ENCODE measurements around the gene MYO18A.

The MYO18A gene

DNA sequence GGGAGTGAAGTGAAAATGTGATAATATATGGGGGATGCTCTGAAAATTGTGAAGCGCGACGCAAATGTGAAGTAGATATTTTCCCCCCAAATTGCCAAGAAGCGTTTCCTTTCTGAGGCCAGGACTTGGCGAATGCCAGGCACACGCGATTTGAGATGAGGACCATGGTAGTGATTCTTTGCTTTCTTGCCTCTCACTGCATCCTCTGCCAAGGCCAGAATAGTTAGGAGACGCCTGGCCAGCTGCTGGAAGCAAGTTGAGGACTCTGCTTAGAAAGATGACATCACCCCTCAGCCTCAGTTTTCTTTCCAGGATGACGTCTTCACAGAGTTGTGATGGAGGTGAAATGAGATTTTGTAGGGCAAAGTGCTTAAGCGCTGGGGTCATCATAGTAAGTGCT lies 111.4 kb downstream of the MYO18A start:
- Histone ChIP-seq H3K9me3 (ENCODE audit: control insufficient read depth in 5 of 5, low read length in 5 of 5) (no peaks in the 10 kb centered on the region), H3K4me3 (ENCODE audit: low read depth in 1 of 5, low read length in 5 of 5) (no peak overlapping the region), H3K9ac (ENCODE audit: low read length in 5 of 5) (no peak overlapping the region), H3K4me1 (ENCODE audit: control insufficient read depth in 5 of 5, insufficient read depth in 5 of 5, low read length in 5 of 5) (no peaks in the 10 kb centered on the region), H3K27ac (ENCODE audit: low read depth, low read length) (no peak overlapping the region), H3K27me3 (ENCODE audit: control insufficient read depth in 5 of 5, insufficient read depth in 4 of 5, low read length in 5 of 5) (peaks cover 5 to 33% (median 12%) of the 10 kb centered on the region in 5 donors), H3K36me3 (ENCODE audit: control insufficient read depth in 5 of 5, insufficient read depth in 5 of 5, low read length in 5 of 5) (no peaks in the 10 kb centered on the region)

DNA sequence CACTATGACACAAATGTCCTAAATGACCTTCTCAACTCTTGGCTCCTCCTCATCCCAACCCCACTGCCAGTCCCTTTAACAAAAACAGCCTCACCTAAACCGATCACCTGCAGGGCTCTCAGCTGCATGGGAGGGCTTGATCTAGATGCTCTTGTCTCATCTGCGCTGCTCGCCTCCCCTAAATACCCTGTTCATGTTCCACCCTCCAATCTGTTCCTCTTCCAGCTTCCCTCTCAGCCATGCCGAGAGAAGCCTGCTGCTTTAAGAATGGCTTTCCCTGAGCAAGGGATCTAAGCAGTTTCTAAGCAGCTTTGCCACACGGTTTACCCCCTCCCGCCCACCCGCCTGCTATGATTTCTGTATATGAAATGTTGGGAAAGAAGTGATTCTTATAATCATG lies 113.6 kb downstream of the MYO18A start:
- H3K4me1 ChIP-seq (ENCODE audit: control insufficient read depth in 5 of 5, insufficient read depth in 5 of 5, low read length in 5 of 5) = no peaks in the 10 kb centered on the region
- no peak overlapping the region for H3K4me3 ChIP-seq (ENCODE audit: low read depth in 1 of 5, low read length in 5 of 5)
- no peaks in the 10 kb centered on the region for H3K36me3 ChIP-seq (ENCODE audit: control insufficient read depth in 5 of 5, insufficient read depth in 5 of 5, low read length in 5 of 5)
- H3K9me3 ChIP-seq (ENCODE audit: control insufficient read depth in 5 of 5, low read length in 5 of 5) = no peaks in the 10 kb centered on the region
- H3K27ac ChIP-seq (ENCODE audit: low read depth, low read length) = no peak overlapping the region
- H3K27me3 ChIP-seq (ENCODE audit: control insufficient read depth in 5 of 5, insufficient read depth in 4 of 5, low read length in 5 of 5) = peaks cover 5 to 30% (median 9%) of the 10 kb centered on the region in 5 donors
- no peak overlapping the region for H3K9ac ChIP-seq (ENCODE audit: low read length in 5 of 5)

DNA sequence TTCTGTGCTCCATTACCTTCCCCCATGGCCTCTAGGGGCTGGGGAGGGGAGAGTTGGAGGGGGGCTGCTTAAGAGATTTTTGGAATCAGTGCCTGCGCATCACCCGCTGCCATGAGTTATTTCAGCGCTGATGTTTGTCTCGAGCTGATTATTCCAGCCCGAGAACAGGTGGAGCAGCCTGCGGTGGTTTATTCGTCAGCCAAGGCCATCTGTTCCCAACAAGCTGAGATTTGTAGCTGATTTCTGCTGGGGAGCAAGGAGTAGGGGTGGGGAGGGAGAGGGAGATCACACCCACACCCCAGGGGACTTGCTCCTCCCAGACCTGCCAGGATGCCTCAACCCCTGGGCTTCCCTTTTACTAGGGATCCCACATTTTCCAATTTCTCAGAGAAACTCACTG lies 114.2 kb downstream of the MYO18A start:
- no peaks in the 10 kb centered on the region for H3K4me1 ChIP-seq (ENCODE audit: control insufficient read depth in 5 of 5, insufficient read depth in 5 of 5, low read length in 5 of 5)
- H3K9ac ChIP-seq (ENCODE audit: low read length in 5 of 5) = no peak overlapping the region
- no peaks in the 10 kb centered on the region for H3K36me3 ChIP-seq (ENCODE audit: control insufficient read depth in 5 of 5, insufficient read depth in 5 of 5, low read length in 5 of 5)
- H3K4me3 ChIP-seq (ENCODE audit: low read depth in 1 of 5, low read length in 5 of 5) = no peak overlapping the region
- H3K27me3 ChIP-seq (ENCODE audit: control insufficient read depth in 5 of 5, insufficient read depth in 4 of 5, low read length in 5 of 5) = peaks cover 2 to 29% (median 5%) of the 10 kb centered on the region in 5 donors
- no peaks in the 10 kb centered on the region for H3K9me3 ChIP-seq (ENCODE audit: control insufficient read depth in 5 of 5, low read length in 5 of 5)
- H3K27ac ChIP-seq (ENCODE audit: low read depth, low read length) = no peak overlapping the region

DNA sequence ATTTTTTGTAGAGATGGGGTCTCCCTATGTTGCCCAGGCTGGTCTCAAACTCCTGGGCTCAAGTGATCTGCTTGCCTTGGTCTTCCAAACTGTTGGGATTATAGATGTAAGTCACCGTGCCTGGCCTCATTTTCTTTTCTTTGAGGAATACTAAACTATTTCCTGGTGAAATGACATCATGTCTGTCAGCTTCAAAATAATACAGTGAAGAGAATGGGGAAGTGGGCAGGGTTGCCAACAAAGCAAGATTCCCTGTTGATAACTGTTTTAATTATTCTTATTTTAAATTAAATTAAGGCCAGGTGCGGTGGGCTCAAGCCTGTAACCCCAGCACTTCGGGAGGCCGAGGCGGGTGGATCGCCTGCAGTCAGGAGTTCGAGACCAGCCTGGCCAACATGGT lies 116.2 kb downstream of the MYO18A start:
- H3K4me3 ChIP-seq (ENCODE audit: low read depth in 1 of 5, low read length in 5 of 5) = no peak overlapping the region

DNA sequence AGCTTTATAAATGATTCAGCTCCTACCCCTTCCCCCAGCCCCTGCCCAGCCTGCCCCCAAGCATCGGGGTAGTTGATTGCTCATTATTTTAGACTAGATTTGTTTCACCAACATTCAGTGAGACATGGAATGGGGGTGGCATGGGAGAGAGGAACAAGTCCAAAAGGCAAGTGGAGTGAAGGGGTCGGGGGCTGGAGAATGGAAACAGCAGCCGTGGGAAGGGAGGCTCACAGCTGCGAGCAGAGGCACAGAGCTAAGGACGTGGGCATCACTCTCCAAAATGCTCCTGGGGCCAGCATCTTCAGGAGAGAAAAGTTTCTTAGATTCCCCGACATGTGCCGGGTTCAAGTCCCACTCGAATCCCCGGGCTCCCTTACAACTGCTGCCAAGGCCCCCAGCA lies 118.0 kb downstream of the MYO18A start:
- Histone ChIP-seq H3K9ac (ENCODE audit: low read length in 5 of 5) (no peak overlapping the region), H3K4me3 (ENCODE audit: low read depth in 1 of 5, low read length in 5 of 5) (no peak overlapping the region), H3K4me1 (ENCODE audit: control insufficient read depth in 5 of 5, insufficient read depth in 5 of 5, low read length in 5 of 5) (peaks cover 0 to 11% (median 0%) of the 10 kb centered on the region in 5 donors), H3K27ac (ENCODE audit: low read depth, low read length) (no peak overlapping the region), H3K36me3 (ENCODE audit: control insufficient read depth in 5 of 5, insufficient read depth in 5 of 5, low read length in 5 of 5) (no peaks in the 10 kb centered on the region), H3K9me3 (ENCODE audit: control insufficient read depth in 5 of 5, low read length in 5 of 5) (no peaks in the 10 kb centered on the region), H3K27me3 (ENCODE audit: control insufficient read depth in 5 of 5, insufficient read depth in 4 of 5, low read length in 5 of 5) (peaks cover 0 to 12% (median 2%) of the 10 kb centered on the region in 5 donors)

More for the DNA sequence above, 116.2 kb downstream of the MYO18A start:
- Histone ChIP-seq H3K27ac (ENCODE audit: low read depth, low read length) (no peak overlapping the region), H3K9me3 (ENCODE audit: control insufficient read depth in 5 of 5, low read length in 5 of 5) (no peaks in the 10 kb centered on the region), H3K27me3 (ENCODE audit: control insufficient read depth in 5 of 5, insufficient read depth in 4 of 5, low read length in 5 of 5) (peaks cover 0 to 16% (median 0%) of the 10 kb centered on the region in 5 donors), H3K4me1 (ENCODE audit: control insufficient read depth in 5 of 5, insufficient read depth in 5 of 5, low read length in 5 of 5) (peaks cover 0 to 11% (median 0%) of the 10 kb centered on the region in 5 donors), H3K9ac (ENCODE audit: low read length in 5 of 5) (no peak overlapping the region), H3K36me3 (ENCODE audit: control insufficient read depth in 5 of 5, insufficient read depth in 5 of 5, low read length in 5 of 5) (no peaks in the 10 kb centered on the region)

DNA sequence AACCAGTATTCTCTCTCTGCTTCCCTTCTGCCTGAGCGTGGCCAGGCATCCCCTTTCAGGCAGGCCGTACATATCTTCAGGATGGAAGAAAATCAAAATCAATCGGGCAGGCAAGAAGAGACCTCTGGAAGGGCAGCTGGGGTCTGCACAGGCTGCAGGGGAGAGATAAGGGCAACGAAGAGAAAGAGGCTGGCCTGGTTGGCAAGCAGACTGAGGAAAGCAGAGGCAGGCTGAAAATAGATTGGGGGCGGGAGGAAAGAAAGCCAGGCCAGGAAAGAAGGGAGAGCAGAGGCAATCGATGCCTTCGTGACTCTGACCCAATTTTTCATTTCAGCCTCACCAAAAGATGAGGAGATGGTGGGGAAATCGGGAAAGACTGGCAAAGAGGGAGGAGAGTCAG lies 119.2 kb downstream of the MYO18A start:
- Histone ChIP-seq H3K9ac (ENCODE audit: low read length in 5 of 5) (no peak overlapping the region), H3K4me3 (ENCODE audit: low read depth in 1 of 5, low read length in 5 of 5) (no peak overlapping the region), H3K36me3 (ENCODE audit: control insufficient read depth in 5 of 5, insufficient read depth in 5 of 5, low read length in 5 of 5) (no peaks in the 10 kb centered on the region), H3K4me1 (ENCODE audit: control insufficient read depth in 5 of 5, insufficient read depth in 5 of 5, low read length in 5 of 5) (peaks cover 0 to 11% (median 0%) of the 10 kb centered on the region in 5 donors), H3K9me3 (ENCODE audit: control insufficient read depth in 5 of 5, low read length in 5 of 5) (no peaks in the 10 kb centered on the region), H3K27ac (ENCODE audit: low read depth, low read length) (no peak overlapping the region), H3K27me3 (ENCODE audit: control insufficient read depth in 5 of 5, insufficient read depth in 4 of 5, low read length in 5 of 5) (peaks cover 0 to 14% (median 2%) of the 10 kb centered on the region in 5 donors)

DNA sequence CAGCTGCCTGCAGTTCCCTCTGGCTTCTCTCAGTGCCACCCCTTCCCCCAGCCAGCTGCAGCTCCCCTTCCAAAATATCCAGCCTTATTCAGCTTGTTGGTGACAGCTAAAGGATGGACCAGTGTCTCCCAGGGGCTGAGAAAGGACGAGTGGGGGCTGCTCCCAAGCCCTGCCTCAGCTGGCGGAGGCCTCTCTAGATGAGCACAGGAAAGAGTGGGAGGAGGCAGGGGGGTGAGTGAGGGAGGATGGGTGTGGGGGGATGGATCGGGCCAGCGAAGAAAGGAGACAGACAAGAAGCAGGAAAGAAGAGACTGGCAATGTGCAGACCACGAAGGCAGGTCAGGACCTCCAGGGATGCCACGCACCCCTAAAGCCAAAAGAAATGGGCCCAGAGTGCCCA lies 119.7 kb downstream of the MYO18A start:
- Histone ChIP-seq H3K9me3 (ENCODE audit: control insufficient read depth in 5 of 5, low read length in 5 of 5) (no peaks in the 10 kb centered on the region), H3K9ac (ENCODE audit: low read length in 5 of 5) (no peak overlapping the region)

DNA sequence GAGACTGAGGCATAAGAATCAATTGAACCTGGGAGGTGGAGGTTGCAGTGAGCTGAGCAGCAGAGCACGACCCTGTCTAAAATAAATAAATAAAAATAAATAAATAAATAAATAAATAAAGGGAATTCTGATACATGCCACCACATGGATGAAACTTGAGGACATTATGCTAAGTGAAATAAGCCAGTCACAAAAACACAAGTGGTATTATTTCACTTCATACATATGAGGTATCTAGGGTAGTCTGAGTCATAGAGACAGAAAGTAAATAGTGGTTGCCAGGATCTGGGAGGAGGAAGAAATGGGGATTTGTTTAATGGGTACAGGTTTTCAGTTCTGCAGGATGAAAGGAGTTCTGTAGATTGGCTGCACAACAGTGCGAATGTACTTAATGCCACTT lies 120.9 kb downstream of the MYO18A start:
- no peaks in the 10 kb centered on the region for H3K9me3 ChIP-seq (ENCODE audit: control insufficient read depth in 5 of 5, low read length in 5 of 5)
- no peaks in the 10 kb centered on the region for H3K36me3 ChIP-seq (ENCODE audit: control insufficient read depth in 5 of 5, insufficient read depth in 5 of 5, low read length in 5 of 5)
- no peak overlapping the region for H3K27ac ChIP-seq (ENCODE audit: low read depth, low read length)

More for the DNA sequence above, 119.7 kb downstream of the MYO18A start:
- Histone ChIP-seq H3K4me3 (ENCODE audit: low read depth in 1 of 5, low read length in 5 of 5) (no peak overlapping the region), H3K36me3 (ENCODE audit: control insufficient read depth in 5 of 5, insufficient read depth in 5 of 5, low read length in 5 of 5) (no peaks in the 10 kb centered on the region), H3K4me1 (ENCODE audit: control insufficient read depth in 5 of 5, insufficient read depth in 5 of 5, low read length in 5 of 5) (peaks cover 0 to 11% (median 0%) of the 10 kb centered on the region in 5 donors), H3K27ac (ENCODE audit: low read depth, low read length) (no peak overlapping the region), H3K27me3 (ENCODE audit: control insufficient read depth in 5 of 5, insufficient read depth in 4 of 5, low read length in 5 of 5) (peaks cover 0 to 15% (median 2%) of the 10 kb centered on the region in 5 donors)

DNA sequence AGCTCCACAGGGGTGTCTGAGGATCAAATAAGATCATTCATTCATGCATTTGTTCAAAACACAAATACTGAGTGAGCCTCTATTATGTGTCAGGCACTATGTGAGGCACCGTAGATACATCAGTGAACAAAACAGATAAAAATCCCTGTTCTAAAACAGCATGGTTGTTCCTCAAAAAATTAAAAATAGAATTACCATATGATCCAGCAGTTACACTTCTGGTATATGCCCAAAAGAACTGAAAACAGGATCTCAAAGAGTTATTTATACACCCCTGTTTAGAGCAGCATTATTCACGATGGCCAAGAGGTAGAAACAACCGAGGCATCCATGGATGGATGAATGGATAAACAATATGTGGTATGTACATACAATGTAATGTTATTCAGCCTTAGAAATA lies 121.8 kb downstream of the MYO18A start:
- Histone ChIP-seq H3K9me3 (ENCODE audit: control insufficient read depth in 5 of 5, low read length in 5 of 5) (no peaks in the 10 kb centered on the region), H3K27ac (ENCODE audit: low read depth, low read length) (no peak overlapping the region), H3K36me3 (ENCODE audit: control insufficient read depth in 5 of 5, insufficient read depth in 5 of 5, low read length in 5 of 5) (no peaks in the 10 kb centered on the region), H3K9ac (ENCODE audit: low read length in 5 of 5) (no peak overlapping the region), H3K27me3 (ENCODE audit: control insufficient read depth in 5 of 5, insufficient read depth in 4 of 5, low read length in 5 of 5) (peaks cover 0 to 19% (median 5%) of the 10 kb centered on the region in 5 donors), H3K4me3 (ENCODE audit: low read depth in 1 of 5, low read length in 5 of 5) (no peak overlapping the region), H3K4me1 (ENCODE audit: control insufficient read depth in 5 of 5, insufficient read depth in 5 of 5, low read length in 5 of 5) (peaks cover 0 to 11% (median 0%) of the 10 kb centered on the region in 5 donors)

More for the DNA sequence above, 120.9 kb downstream of the MYO18A start:
- no peak overlapping the region for H3K4me3 ChIP-seq (ENCODE audit: low read depth in 1 of 5, low read length in 5 of 5)
- peaks cover 0 to 19% (median 5%) of the 10 kb centered on the region in 5 donors for H3K27me3 ChIP-seq (ENCODE audit: control insufficient read depth in 5 of 5, insufficient read depth in 4 of 5, low read length in 5 of 5)
- peaks cover 0 to 11% (median 0%) of the 10 kb centered on the region in 5 donors for H3K4me1 ChIP-seq (ENCODE audit: control insufficient read depth in 5 of 5, insufficient read depth in 5 of 5, low read length in 5 of 5)
- no peak overlapping the region for H3K9ac ChIP-seq (ENCODE audit: low read length in 5 of 5)

DNA sequence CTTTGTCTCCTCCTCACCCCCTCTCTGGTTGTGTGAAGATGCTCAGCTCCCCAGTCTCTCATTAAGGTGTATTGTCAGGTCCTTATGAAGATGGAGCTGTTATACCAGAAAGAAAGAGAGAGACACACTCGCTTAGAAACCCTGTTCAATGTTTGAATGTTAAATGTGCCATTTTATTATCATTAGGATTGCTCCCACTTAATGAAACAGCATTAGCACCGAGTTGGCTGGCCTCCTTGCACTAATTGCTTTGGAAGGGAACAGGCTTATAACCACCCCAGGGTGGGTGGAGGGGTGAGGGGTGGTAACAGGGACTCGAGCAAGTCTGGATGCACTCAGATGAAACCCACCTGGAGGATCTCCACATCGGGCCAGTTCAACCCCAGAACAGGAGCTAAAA lies 122.8 kb downstream of the MYO18A start:
- Histone ChIP-seq H3K9ac (ENCODE audit: low read length in 5 of 5) (no peak overlapping the region), H3K27ac (ENCODE audit: low read depth, low read length) (no peak overlapping the region), H3K27me3 (ENCODE audit: control insufficient read depth in 5 of 5, insufficient read depth in 4 of 5, low read length in 5 of 5) (peaks cover 0 to 19% (median 5%) of the 10 kb centered on the region in 5 donors), H3K9me3 (ENCODE audit: control insufficient read depth in 5 of 5, low read length in 5 of 5) (no peaks in the 10 kb centered on the region), H3K36me3 (ENCODE audit: control insufficient read depth in 5 of 5, insufficient read depth in 5 of 5, low read length in 5 of 5) (no peaks in the 10 kb centered on the region), H3K4me1 (ENCODE audit: control insufficient read depth in 5 of 5, insufficient read depth in 5 of 5, low read length in 5 of 5) (peaks cover 0 to 11% (median 0%) of the 10 kb centered on the region in 5 donors), H3K4me3 (ENCODE audit: low read depth in 1 of 5, low read length in 5 of 5) (no peak overlapping the region)

Data from subcutaneous abdominal adipose tissue (tissue), 5 donors.